HL-60 (cell line): ENCODE data around the gene TC2N.

ENCODE experiments used
- DNase-seq, 2 experiments: peaks; one replicate each; pipeline ENCODE4 v3.0.0-alpha.2; 2010 to 2020; ENCODE audit warnings: low read depth in 1 of 2, low spot score in 1 of 2
- H3K27ac ChIP-seq: fragments of 250-450 bp; sonication (Bioruptor Pico); replicated peaks from 2 replicates; pipeline ENCODE4 v1.5.1; 2020; ENCODE audit warnings: mild to moderate bottlenecking, moderate library complexity
- H3K27me3 ChIP-seq: fragments of 250-450 bp; sonication (Bioruptor Pico); 2 replicates; pipeline ENCODE4 v1.5.1; 2021; ENCODE audit warnings: mild to moderate bottlenecking, moderate library complexity; ENCODE audit not compliant: insufficient read depth, poor library complexity, severe bottlenecking
- H3K4me3 ChIP-seq: replicated peaks from 2 replicates; pipeline ENCODE4 v1.5.1; 2011; ENCODE audit warnings: mild to moderate bottlenecking, control low read depth, low read length; ENCODE audit not compliant: insufficient read depth
- CTCF ChIP-seq: IDR thresholded peaks from one replicate; pipeline ENCODE4 v1.5.1; 2011; ENCODE audit warnings: low read length, control low read depth, inconsistent platforms; ENCODE audit not compliant: insufficient read depth
- GABPA ChIP-seq: IDR thresholded peaks from 2 replicates; pipeline ENCODE4 v1.6.1; 2012; ENCODE audit warnings: low read depth
- POLR2AphosphoS5 ChIP-seq: IDR thresholded peaks from 2 replicates; pipeline ENCODE4 v1.6.1; 2012; ENCODE audit warnings: low read depth
- REST ChIP-seq: IDR thresholded peaks from 2 replicates; pipeline ENCODE4 v1.6.1; 2012; ENCODE audit warnings: low read depth; ENCODE audit not compliant: insufficient replicate concordance
- SPI1 ChIP-seq: IDR thresholded peaks from 2 replicates; pipeline ENCODE4 v1.6.1; 2012; ENCODE audit warnings: low read depth, mild to moderate bottlenecking, borderline replicate concordance

Gene TC2N

GRCh38 chr14:91870890-91871289, 3.6 kb upstream of the TC2N start:
- DNase-seq = no peak
- Histone ChIP-seq H3K27ac (no peak overlapping the region), H3K4me3 (no peak overlapping the region), H3K27me3 (no peaks in the 10 kb centered on the region)
- TF ChIP-seq GABPA = no peak
- no peak for TF ChIP-seq POLR2AphosphoS5
- no peak for TF ChIP-seq REST
- no peak for TF ChIP-seq CTCF
- TF ChIP-seq SPI1 = no peak

- no peak for DNase-seq
- peaks cover 3% of the 10 kb centered on the region for H3K27me3 ChIP-seq
- H3K4me3 ChIP-seq = no peak overlapping the region
- TF ChIP-seq POLR2AphosphoS5 (no peak), CTCF (no peak), SPI1 (no peak), REST (no peak), GABPA (no peak)
- no peak overlapping the region for H3K27ac ChIP-seq
Observed at GRCh38 chr14:91870001-91870400, 2.7 kb upstream of the TC2N start.

GRCh38 chr14:91869556-91869955, 2.2 kb upstream of the TC2N start:
- H3K4me3 ChIP-seq = no peak overlapping the region
- no peak overlapping the region for H3K27ac ChIP-seq
- peaks cover 3% of the 10 kb centered on the region for H3K27me3 ChIP-seq
- DNase-seq = no peak
- no peak for TF ChIP-seq POLR2AphosphoS5
- no peak for TF ChIP-seq SPI1
- no peak for TF ChIP-seq CTCF
- TF ChIP-seq GABPA = no peak
- TF ChIP-seq REST = no peak
